ENCODE measurements around the gene CRIP3. TPM values are rescaled to one million over a fixed set of nuclear protein-coding genes. Genes with fewer than 3 reads are reported as not detected.

The CRIP3 gene
- total RNA-seq, 2 donors from 2014 or later: 13.4 to 19.3 TPM

DNA sequence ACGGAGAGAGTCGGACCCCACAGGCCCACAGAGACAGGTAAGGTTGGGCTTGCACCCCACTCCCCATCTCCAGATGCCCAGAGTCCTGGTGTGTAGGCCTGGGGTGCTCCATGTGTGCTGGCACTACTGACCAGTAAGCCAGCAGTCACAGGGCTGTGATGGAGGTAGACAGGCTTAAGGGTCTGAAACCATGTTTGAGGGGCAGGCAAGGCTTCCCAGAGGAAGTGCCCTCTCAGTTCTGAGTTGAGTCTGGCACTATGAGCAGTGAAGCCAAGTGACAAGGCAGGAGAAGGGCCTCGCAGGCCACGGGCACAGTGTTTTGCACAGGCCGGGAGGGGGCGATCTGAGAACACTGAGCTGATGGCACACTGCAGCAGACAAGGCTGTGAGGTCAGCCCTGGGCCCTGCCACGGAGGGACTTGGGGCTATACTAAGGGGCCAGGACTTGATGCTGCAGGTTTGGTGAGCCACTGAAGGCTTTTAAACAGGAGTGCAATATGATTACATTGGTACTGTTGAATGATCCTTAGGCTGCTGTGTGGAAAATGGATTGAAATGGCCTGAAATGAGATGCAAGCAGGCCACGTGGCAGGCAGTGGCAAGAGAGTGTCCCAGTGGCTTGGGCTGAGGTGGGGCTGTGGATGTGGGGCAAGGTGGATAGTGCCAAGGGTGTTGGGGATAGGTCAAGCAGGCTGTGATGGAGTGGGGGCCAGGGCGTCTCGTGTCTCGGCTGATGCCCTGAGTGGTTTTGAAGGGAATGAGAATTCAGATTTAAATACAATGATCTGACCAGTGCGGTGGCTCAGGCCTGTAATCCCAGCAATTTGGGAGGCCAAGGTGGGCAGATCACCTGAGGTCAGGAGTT, 45.1 kb downstream of the CRIP3 start:
- H3K4me1 ChIP-seq (ENCODE audit: control insufficient read depth, insufficient read depth, low read length): peaks cover 8% of the 10 kb centered on the region
- Mint-ChIP-seq H3K27me3 (ENCODE audit: insufficient read depth) (peaks cover 6% of the 10 kb centered on the region), H3K4me3 (no peak overlapping the region), H3K4me1 (peaks cover 34% of the 10 kb centered on the region), H3K36me3 (ENCODE audit: low read depth) (no peaks in the 10 kb centered on the region), H3K27ac (peak overlapping the region; percentile 0), H3K9me3 (no peaks in the 10 kb centered on the region)
- H3K36me3 ChIP-seq (ENCODE audit: control insufficient read depth, insufficient read depth, low read length): no peaks in the 10 kb centered on the region
- H3K9ac ChIP-seq (ENCODE audit: extremely low read depth, low read length, poor library complexity, severe bottlenecking): no peak overlapping the region
- H3K27ac ChIP-seq (ENCODE audit: low read depth, low read length): no peak overlapping the region
- peaks cover 4% of the 10 kb centered on the region for H3K27me3 ChIP-seq (ENCODE audit: control insufficient read depth, insufficient read depth, low read length, poor library complexity, severe bottlenecking)
- TF ChIP-seq, protein P1, sequence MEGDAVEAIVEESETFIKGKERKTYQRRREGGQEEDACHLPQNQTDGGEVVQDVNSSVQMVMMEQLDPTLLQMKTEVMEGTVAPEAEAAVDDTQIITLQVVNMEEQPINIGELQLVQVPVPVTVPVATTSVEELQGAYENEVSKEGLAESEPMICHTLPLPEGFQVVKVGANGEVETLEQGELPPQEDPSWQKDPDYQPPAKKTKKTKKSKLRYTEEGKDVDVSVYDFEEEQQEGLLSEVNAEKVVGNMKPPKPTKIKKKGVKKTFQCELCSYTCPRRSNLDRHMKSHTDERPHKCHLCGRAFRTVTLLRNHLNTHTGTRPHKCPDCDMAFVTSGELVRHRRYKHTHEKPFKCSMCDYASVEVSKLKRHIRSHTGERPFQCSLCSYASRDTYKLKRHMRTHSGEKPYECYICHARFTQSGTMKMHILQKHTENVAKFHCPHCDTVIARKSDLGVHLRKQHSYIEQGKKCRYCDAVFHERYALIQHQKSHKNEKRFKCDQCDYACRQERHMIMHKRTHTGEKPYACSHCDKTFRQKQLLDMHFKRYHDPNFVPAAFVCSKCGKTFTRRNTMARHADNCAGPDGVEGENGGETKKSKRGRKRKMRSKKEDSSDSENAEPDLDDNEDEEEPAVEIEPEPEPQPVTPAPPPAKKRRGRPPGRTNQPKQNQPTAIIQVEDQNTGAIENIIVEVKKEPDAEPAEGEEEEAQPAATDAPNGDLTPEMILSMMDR (conservative IDR thresholded peaks at IDR 0.05): peak; percentile 88
- peak; percentile 95 for DNase-seq
- no peak overlapping the region for H3K4me3 ChIP-seq (ENCODE audit: low read length)
- H3K9me3 ChIP-seq (ENCODE audit: control insufficient read depth, low read length): no peaks in the 10 kb centered on the region
- 50 to 61% methylated on average over 4 to 12 of the region's 12 CpGs for WGBS, 2 experiments (ENCODE audit: insufficient coverage in 1 of 2, insufficient read length in 1 of 2)

DNA sequence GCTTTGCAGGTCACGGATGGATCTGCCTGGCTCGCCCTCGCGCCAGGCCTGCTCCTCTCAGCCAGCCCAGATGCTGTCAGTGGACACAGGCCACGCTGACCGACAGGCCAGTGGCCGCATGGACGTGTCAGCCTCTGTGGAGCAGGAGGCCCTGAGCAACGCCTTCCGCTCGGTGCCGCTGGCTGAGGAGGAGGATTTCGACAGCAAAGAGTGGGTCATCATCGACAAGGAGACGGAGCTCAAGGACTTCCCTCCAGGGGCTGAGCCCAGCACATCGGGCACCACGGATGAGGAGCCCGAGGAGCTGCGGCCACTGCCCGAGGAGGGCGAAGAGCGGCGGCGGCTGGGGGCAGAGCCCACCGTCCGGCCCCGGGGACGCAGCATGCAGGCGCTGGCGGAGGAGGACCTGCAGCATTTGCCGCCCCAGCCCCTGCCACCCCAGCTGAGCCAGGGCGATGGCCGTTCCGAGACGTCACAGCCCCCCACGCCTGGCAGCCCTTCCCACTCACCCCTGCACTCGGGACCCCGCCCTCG, 45.8 kb downstream of the CRIP3 start:
- H3K4me3 ChIP-seq (ENCODE audit: low read length): no peak overlapping the region
- no peak for DNase-seq
- H3K4me1 ChIP-seq (ENCODE audit: control insufficient read depth, insufficient read depth, low read length): peaks cover 2% of the 10 kb centered on the region
- no peaks in the 10 kb centered on the region for H3K36me3 ChIP-seq (ENCODE audit: control insufficient read depth, insufficient read depth, low read length)
- H3K27me3 ChIP-seq (ENCODE audit: control insufficient read depth, insufficient read depth, low read length, poor library complexity, severe bottlenecking): no peaks in the 10 kb centered on the region
- 89 to 94% methylated on average over 21 to 39 of the region's 39 CpGs for WGBS, 2 experiments (ENCODE audit: insufficient coverage in 1 of 2, insufficient read length in 1 of 2)
- Mint-ChIP-seq H3K4me3 (no peak overlapping the region), H3K4me1 (peaks cover 28% of the 10 kb centered on the region), H3K36me3 (ENCODE audit: low read depth) (no peaks in the 10 kb centered on the region), H3K9me3 (no peaks in the 10 kb centered on the region), H3K27ac (no peak overlapping the region), H3K27me3 (ENCODE audit: insufficient read depth) (peaks cover 1% of the 10 kb centered on the region)
- no peak overlapping the region for H3K27ac ChIP-seq (ENCODE audit: low read depth, low read length)
- no peak overlapping the region for H3K9ac ChIP-seq (ENCODE audit: extremely low read depth, low read length, poor library complexity, severe bottlenecking)
- TF ChIP-seq, protein P1 (conservative IDR thresholded peaks at IDR 0.05): no peak
- H3K9me3 ChIP-seq (ENCODE audit: control insufficient read depth, low read length): no peaks in the 10 kb centered on the region

DNA sequence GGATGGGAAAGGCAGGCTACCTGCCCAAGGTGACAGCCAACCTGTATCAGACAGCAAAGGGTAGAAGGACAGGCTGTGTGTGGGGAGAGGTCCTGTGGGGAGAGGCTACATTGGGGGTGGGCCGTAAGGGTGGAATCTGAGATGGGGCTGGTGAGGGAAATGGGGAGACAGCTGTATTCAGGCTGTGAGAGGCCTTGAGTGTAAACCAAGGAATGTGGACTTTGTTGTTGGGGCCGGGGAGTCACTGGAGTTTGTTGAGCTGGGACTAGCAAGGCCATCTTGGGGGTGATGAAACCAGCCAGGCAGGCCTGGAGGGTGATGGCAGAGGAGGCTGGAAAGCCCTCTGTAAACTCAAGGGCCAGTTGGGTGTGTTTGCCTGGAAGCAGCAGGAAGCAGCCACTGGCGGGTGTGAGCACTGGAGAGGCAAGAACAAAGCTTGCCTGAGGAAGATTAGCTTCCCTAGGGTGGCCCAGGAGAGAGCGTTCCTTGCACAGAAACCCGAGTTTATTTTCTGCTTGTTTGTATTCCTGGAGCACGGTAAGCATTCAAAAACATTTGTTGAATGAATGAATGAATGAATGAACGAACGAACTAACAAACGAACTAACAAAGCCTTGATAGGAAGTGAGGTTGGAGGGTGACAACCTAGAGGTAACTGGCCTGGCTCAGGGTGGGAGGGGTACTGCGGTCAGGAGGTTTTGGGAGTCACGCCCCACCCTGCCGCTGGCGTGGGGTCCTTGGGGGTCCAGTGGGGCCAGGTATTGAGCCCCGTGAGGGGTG, 46.4 kb downstream of the CRIP3 start:
- no peaks in the 10 kb centered on the region for H3K36me3 ChIP-seq (ENCODE audit: control insufficient read depth, insufficient read depth, low read length)
- no peaks in the 10 kb centered on the region for H3K27me3 ChIP-seq (ENCODE audit: control insufficient read depth, insufficient read depth, low read length, poor library complexity, severe bottlenecking)
- Mint-ChIP-seq H3K4me1 (peaks cover 22% of the 10 kb centered on the region), H3K27ac (peak overlapping the region; percentile 59), H3K9me3 (no peaks in the 10 kb centered on the region), H3K4me3 (no peak overlapping the region), H3K27me3 (ENCODE audit: insufficient read depth) (peaks cover 1% of the 10 kb centered on the region), H3K36me3 (ENCODE audit: low read depth) (no peaks in the 10 kb centered on the region)
- no peak overlapping the region for H3K4me3 ChIP-seq (ENCODE audit: low read length)
- no peak for DNase-seq
- no peak overlapping the region for H3K27ac ChIP-seq (ENCODE audit: low read depth, low read length)
- 87 to 90% methylated on average over 14 of the region's 14 CpGs for WGBS, 2 experiments (ENCODE audit: insufficient coverage in 1 of 2, insufficient read length in 1 of 2)
- no peaks in the 10 kb centered on the region for H3K4me1 ChIP-seq (ENCODE audit: control insufficient read depth, insufficient read depth, low read length)
- no peaks in the 10 kb centered on the region for H3K9me3 ChIP-seq (ENCODE audit: control insufficient read depth, low read length)
- TF ChIP-seq, protein P1 (conservative IDR thresholded peaks at IDR 0.05): no peak
- no peak overlapping the region for H3K9ac ChIP-seq (ENCODE audit: extremely low read depth, low read length, poor library complexity, severe bottlenecking)

Measured in endodermal cell (in vitro differentiated cells).